Measurements from ENCODE around the gene TNFRSF19.
"Not testable (repeated sequence)": the region's sequence is repeated elsewhere in the genome, so short reads cannot be mapped to it uniquely, and the experiment has no call there.

Gene TNFRSF19

GRCh38 chr13:23570099-23570920, at the start of gene TNFRSF19:
TNFRSF19 (plus strand) TSS chr13:23570412; CDS start chr13:23590184, 19,772 bp downstream.
- DNase-seq, result no peak

- DNase-seq, result not testable (repeated sequence)
Observed at GRCh38 chr13:23529926-23530325, 40.3 kb upstream of the TNFRSF19 start.

GRCh38 chr13:23531446-23531845, 38.8 kb upstream of the TNFRSF19 start:
- no peak for DNase-seq

GRCh38 chr13:23534090-23534489, 36.1 kb upstream of the TNFRSF19 start:
- DNase-seq, result no peak

GRCh38 chr13:23541221-23541824, 28.9 kb upstream of the TNFRSF19 start:
- no peak for DNase-seq

- DNase-seq, result no peak
Observed at GRCh38 chr13:23544668-23545067, 25.5 kb upstream of the TNFRSF19 start.

- no peak for DNase-seq
Observed at GRCh38 chr13:23547000-23547590, 23.1 kb upstream of the TNFRSF19 start.

GRCh38 chr13:23549724-23550123, 20.5 kb upstream of the TNFRSF19 start:
- no peak for DNase-seq

- no peak for DNase-seq
Observed at GRCh38 chr13:23550163-23550562, 20.0 kb upstream of the TNFRSF19 start.

GRCh38 chr13:23551213-23552008, 18.8 kb upstream of the TNFRSF19 start:
- no peak for DNase-seq

GRCh38 chr13:23552171-23552570, 18.0 kb upstream of the TNFRSF19 start:
- no peak for DNase-seq

- no peak for DNase-seq
Observed at GRCh38 chr13:23552661-23553060, 17.6 kb upstream of the TNFRSF19 start.

- DNase-seq, result no peak
Observed at GRCh38 chr13:23554000-23554399, 16.2 kb upstream of the TNFRSF19 start.

- DNase-seq, result no peak
Observed at GRCh38 chr13:23557043-23557442, 13.2 kb upstream of the TNFRSF19 start.

GRCh38 chr13:23557733-23558132, 12.5 kb upstream of the TNFRSF19 start:
- no peak for DNase-seq

GRCh38 chr13:23558675-23559536, 11.3 kb upstream of the TNFRSF19 start:
- DNase-seq, result peak; percentile 78

- DNase-seq, result no peak
Observed at GRCh38 chr13:23560571-23561089, 9.6 kb upstream of the TNFRSF19 start.

GRCh38 chr13:23561261-23561660, 9.0 kb upstream of the TNFRSF19 start:
- no peak for DNase-seq

GRCh38 chr13:23563085-23563845, 6.9 kb upstream of the TNFRSF19 start:
- DNase-seq, result no peak

- DNase-seq, result no peak
Observed at GRCh38 chr13:23567906-23568460, 2.2 kb upstream of the TNFRSF19 start.

- no peak for DNase-seq
Observed at GRCh38 chr13:23570921-23571315, 706 bp downstream of the TNFRSF19 start.

All from DMS79 (cell line).